LNCaP clone FGC (cell line): ENCODE measurements around the gene RAB29.

Experiments
- DNase-seq: peaks from one replicate; pipeline ENCODE4 v3.0.0-alpha.2; 2011; ENCODE audit warnings: low read depth
- H3K4me3 ChIP-seq: 2 replicates; pipeline ENCODE4 v1.5.1; 2011; ENCODE audit warnings: mild to moderate bottlenecking, low read depth, low read length, control low read depth
- TF ChIP-seq, protein P1 (sequence below): IDR thresholded peaks from 2 replicates; pipeline ENCODE4 v1.5.1; 2012; ENCODE audit warnings: mild to moderate bottlenecking; ENCODE audit not compliant: control insufficient read depth, insufficient read depth; ENCODE audit errors: extremely low read depth

The RAB29 gene

DNA sequence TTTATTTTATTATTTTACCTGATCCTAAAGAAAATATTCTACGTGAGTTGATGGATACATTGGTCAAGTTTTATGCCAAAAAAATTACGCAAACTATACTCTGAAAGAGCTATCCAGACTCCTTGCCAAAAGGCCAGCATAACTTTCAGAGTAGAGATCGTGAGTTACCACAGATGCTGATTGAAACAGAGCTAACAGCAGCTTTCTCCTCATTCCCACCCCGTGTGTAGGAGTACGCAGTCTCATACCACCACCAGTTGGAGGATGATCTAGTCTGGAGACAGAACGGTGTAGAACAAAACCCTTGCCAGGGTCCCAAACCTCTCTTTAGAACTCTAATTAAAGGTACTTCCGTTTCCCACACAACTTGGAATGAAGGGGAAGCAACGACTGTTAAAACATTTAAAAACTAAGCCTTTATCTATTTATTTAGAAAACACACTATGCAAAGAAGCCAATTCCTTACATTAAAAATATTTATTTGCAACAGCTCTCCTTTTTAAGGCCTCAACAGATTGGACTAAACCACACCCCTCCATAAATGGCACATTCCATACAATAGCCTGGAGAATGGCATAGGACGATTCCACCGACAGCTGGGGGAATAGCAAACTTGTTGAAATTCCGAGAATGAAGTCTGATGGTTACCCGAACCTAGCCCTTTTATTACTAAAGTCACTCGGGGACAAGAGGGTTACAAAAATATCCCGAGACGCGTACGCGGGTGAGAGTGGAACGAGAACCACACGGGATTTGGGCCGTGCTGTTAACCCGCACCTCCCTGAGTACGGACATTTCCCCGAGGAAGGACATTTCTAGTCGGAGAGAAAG, 26.7 kb downstream of the RAB29 start:
- DNase-seq = peak; percentile 57
- TF ChIP-seq, protein P1, sequence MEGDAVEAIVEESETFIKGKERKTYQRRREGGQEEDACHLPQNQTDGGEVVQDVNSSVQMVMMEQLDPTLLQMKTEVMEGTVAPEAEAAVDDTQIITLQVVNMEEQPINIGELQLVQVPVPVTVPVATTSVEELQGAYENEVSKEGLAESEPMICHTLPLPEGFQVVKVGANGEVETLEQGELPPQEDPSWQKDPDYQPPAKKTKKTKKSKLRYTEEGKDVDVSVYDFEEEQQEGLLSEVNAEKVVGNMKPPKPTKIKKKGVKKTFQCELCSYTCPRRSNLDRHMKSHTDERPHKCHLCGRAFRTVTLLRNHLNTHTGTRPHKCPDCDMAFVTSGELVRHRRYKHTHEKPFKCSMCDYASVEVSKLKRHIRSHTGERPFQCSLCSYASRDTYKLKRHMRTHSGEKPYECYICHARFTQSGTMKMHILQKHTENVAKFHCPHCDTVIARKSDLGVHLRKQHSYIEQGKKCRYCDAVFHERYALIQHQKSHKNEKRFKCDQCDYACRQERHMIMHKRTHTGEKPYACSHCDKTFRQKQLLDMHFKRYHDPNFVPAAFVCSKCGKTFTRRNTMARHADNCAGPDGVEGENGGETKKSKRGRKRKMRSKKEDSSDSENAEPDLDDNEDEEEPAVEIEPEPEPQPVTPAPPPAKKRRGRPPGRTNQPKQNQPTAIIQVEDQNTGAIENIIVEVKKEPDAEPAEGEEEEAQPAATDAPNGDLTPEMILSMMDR = no peak
- H3K4me3 ChIP-seq = peak overlapping the region; percentile 90

DNA sequence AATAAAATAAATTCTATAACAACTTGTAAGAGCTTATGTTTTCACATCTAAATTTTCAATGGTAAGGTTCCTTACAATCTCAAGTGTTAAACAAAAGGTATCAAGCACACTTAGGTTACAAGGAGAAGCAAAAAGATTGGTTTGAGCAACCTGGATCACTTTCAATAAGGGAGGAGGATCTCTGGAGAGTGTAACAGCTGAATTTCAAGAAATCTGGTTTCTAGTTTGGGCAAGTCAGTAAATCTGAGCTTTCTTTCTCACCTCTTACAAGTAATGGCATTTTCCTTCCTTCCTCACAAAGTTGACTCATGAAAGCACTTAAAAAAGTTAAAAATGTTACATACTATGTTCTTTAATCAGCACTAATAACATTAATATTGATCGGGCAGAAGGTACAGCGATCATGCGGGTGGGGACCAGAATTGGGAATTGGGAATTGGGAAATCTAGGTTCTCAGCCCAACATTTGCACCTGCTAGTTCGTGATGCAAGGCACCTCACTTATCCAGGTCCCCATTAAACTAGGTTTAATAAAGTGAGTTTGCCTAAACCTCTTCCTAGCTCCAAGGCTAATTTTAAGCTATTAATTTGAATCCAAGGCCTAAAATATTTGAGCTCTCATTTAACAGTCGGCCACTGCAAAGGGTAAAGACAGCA, 28.4 kb downstream of the RAB29 start:
- no peak for DNase-seq
- peak overlapping the region; percentile 90 for H3K4me3 ChIP-seq
- TF ChIP-seq, protein P1 = no peak

DNA sequence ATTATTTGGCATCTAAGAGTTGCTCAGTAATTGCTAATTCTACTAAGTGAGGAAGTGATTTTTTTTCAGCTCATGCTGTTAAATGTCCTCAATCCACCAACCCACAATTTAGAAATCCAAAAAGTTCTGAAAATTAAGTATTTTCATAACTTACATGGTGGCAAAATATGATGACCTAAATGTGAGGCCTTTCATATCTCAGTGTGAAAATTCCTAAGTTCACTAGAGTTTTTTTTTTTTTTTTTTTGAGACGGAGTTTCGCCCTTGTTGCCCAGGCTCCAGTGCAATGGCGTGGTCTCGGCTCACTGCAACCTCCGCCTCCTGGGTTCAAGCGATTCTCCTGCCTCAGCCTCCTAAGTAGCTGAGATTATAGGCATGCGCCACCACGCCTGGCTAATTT, 30.9 kb downstream of the RAB29 start:
- TF ChIP-seq, protein P1 = no peak
- DNase-seq = no peak
- H3K4me3 ChIP-seq = no peak overlapping the region

DNA sequence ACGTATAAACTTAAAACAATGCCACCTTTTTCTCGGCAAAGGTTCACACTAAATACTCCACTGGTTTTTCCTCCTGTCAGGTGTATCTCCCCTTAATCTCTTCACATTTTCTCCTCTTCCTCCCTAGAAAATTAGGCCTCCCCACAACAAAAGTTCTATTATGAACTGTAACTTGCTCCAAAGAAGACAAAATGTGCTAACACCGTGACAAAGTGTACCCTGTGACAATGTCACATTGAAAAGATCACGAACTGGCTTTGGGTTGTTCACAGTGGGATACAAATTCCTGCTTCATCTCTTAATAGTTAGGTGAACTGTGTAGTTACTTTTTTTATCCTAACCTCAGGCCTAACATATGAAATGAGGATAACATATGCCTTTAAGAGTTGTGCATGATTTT, 31.3 kb downstream of the RAB29 start:
- TF ChIP-seq, protein P1 = no peak
- no peak for DNase-seq
- no peak overlapping the region for H3K4me3 ChIP-seq

DNA sequence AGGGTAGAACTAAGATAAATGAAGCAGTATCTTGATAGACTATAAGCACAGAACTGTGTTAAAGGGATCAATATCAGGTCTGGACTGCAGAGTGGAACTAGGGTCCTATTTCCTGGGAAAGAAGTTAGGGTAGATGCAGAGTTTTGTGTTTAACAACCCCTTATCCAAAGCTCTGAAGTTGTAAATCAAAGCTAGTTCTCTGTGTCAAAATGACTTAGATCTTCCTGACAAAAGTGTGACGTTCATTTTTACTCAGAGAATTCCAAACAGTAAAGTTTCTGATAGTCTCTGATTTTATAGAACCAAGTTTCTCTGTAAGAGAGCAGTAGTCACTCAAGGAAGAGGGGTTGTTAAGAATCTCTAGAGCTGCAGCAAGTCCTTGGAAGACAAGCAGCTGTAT, 33.6 kb downstream of the RAB29 start:
- TF ChIP-seq, protein P1 = no peak
- H3K4me3 ChIP-seq = no peak overlapping the region
- DNase-seq = no peak

DNA sequence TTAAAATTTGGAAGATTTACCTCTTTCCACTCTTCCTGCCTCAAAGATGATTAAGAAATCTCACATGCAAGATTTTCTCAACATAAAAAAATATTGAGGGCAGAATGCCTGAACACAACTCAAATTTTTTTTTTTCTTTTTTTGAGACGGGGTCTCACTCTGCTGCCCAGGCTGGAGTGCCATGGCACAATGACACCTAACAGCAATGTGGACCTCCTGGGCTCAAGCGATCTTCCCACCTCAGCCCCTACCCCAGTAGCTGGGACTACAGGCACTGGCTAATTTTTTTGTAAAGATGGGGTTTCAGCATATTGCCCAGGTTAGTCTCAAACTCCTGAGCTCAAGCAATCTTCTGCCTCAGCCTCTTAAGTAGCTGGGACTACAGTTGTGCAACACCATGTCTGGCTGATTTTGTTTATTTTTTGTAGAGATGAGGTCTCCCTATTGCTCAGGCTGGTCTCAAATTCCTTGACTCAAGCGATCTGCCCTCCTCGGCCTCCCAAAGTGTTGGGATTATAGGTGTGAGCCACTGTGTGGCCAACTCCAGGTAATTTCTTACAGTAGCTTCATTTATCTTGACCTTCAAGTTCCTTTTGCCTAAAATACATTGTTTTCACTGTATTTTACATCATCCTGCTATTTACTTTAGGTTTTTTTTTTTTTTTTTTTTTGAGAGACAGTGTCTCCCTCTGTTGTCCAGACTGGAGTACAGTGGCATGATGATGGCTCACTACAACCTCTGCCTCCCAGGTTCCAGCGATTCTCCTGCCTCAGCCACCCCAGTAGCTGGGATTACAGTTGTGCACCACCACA, 35.7 kb downstream of the RAB29 start:
- H3K4me3 ChIP-seq = no peak overlapping the region
- DNase-seq = no peak
- TF ChIP-seq, protein P1 = peak; percentile 7; the same call in 1 of the 2 replicates
